ENCODE data around the gene COA8.

COA8 gene

DNA sequence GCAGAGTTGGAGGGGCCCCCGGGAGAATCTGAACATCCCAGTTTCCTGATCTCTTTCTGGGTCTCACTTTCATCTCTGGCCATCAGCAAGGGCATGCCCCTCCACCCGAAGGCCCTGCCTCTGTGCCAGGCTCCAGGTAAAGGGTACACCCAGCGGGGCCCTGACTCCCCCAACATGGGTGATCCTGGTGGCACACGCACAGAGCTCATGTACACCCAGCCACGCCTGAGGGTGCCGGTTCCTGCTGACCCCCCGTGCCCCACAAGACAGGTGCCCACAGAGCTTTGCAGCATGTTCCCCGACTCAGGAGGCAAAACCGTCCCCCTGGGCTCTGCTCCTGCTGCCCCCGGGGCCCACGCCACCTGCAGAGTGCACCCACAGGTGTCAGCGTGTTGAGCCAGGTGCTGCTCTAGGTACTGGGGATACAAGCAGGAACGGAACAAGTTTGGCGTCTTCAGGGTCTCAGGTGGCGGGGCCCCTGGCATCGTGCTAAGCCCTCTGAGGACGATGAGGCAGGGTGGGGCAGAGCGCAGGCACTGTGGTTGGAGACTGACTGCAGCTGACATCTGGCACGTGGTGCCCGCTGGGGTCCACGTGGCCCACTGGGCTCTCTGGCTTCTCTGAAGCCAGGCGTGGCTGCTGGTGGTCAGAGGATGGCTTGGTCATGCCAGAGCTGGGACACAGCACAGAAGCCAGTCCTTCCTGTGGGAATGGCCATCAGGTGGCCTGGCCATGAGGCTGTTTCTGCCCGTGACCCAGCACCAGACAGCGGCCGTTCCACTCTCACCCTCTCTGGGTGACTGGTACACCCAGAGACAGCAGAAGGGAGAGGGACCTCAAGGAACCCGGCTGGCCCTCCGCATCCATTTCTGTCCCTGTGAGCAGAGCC, 14.1 kb upstream of the COA8 start:
- FAIRE-seq = no peak

DNA sequence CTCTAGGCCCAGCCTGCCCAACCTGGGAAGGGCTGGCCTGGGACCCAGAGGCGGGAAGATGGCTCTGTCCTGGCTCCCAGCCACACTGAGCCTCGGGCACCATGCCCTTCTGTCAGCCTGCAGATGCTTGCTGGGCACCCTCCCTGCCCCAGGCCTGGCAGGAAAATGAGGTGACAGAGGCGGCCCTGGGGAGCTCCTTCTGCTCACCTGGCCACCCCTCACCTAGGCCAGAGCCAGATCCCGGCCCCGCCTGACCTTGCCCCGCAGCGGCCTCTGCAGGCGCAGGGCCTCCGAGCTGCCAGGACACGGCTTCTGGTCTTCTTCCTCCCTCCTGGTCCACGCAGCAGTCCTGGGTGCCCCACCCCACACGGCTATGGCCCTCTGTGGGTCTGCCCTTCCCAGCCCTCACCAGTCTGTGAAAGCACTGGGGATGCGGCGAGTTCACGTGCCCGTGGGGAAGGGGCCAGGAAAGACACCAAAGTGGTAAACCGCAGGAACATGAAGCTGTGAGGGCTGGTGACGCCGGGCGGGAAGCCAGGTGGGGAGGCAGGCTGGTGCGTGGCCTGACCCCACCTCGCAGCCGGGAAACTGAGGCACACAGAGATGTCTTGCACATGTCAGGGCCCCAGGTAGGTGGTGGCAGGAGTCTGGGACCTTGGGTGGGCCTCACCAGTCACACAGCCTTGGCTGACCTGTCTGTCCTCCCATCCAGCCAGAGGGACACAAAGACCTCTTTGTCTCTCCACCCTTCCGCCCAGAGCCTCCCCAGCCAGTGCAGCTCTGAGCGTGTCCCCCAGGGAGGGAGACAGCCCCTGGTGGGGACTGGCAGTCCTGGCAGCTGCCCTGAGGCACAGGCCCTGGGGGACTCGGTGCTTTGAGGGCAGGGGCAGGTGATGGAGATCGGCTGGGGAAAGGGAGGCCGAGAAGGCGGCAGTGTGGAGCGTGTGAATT, 13.1 kb upstream of the COA8 start:
- TF ChIP-seq PAX5 (IDR thresholded peaks at IDR 0.05; ENCODE audit: insufficient read depth, low read length, severe bottlenecking) (no peak), TAF1 (IDR thresholded peaks at IDR 0.05; ENCODE audit: low read depth, low read length) (no peak), POU2F2 (IDR thresholded peaks at IDR 0.05; ENCODE audit: low read depth, low read length) (no peak), SPI1 (IDR thresholded peaks at IDR 0.05; ENCODE audit: low read depth, low read length) (no peak), POLR2A (IDR thresholded peaks at IDR 0.05; ENCODE audit: low read depth, low read length) (no peak), POLR2AphosphoS5 (IDR thresholded peaks at IDR 0.05; ENCODE audit: low read depth, low read length) (no peak)
- DNase-seq (ENCODE audit: insufficient read length, low spot score) = no peak
- FAIRE-seq = no peak

More for the DNA sequence above, 14.1 kb upstream of the COA8 start:
- TF ChIP-seq PAX5 (IDR thresholded peaks at IDR 0.05; ENCODE audit: insufficient read depth, low read length, severe bottlenecking) (no peak), SPI1 (IDR thresholded peaks at IDR 0.05; ENCODE audit: low read depth, low read length) (no peak), POLR2AphosphoS5 (IDR thresholded peaks at IDR 0.05; ENCODE audit: low read depth, low read length) (no peak)
- DNase-seq (ENCODE audit: insufficient read length, low spot score) = no peak

DNA sequence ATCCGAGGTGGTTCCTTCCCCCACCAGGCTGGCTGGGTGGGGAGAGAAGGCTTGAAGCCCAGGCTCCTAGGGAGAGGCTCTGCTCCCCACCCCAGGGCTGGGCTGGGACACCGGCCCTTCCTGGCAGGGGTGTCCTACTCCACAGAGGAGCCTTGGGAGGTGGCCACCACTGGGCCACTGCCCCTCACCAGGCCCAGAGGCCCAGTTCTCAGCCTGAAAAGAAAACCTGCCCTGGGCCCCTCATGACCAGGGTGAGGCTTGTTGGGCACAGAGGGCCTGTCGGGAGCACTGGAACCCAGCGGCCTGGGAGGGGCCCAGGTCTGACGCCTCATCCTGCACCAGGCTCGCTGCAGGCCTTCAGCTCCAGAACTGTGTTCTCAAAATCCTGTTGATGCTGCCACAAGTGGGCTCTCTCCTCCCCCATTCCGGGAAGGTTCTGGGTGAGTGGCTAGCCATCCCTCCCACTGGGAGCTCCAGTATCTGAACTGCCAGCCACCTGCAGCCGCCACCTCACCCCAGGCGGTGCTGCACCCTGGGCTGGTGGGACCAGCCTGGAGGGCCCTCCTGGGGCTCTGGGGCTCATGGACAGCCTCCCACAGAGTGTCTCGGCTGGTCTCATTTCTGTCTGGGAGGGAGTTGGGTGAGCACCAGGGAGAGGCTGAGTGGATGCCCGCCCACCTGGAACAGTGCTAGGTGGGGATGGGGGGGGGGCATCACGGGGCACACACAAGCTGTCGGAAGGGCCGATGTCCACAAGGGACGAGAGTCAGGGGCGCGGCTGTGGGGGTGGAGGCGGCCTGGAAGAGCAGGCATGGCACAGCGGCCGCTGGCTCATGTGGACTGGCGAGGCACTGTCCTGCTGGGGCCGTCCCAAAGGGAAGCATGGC, 12.1 kb upstream of the COA8 start:
- TF ChIP-seq POLR2AphosphoS5 (IDR thresholded peaks at IDR 0.05; ENCODE audit: low read depth, low read length) (no peak), TAF1 (IDR thresholded peaks at IDR 0.05; ENCODE audit: low read depth, low read length) (no peak), POLR2A (IDR thresholded peaks at IDR 0.05; ENCODE audit: low read depth, low read length) (no peak), PAX5 (IDR thresholded peaks at IDR 0.05; ENCODE audit: insufficient read depth, low read length, severe bottlenecking) (no peak)
- DNase-seq (ENCODE audit: insufficient read length, low spot score) (no peak), FAIRE-seq (no peak)

DNA sequence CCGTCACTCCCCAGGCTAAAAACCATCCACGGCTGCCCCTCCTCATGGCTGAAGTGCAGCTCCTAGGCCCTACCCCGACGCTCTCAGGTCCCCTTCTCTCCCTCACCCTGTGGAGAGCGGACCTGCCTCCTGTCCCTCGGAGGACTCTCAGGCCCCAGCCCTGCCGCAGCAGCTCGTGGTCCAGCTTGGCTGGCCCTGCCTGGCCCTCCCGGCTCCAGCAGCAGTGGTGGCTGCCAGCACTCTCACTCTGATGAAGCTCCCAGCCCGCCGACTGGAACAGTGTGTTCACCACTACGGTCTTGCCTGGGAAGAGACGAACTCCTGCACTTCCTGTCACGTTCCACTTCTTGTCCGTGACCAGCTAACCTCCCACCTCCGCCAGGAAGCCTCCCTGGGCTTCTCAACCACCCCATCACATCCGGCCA, 11.4 kb upstream of the COA8 start:
- DNase-seq (ENCODE audit: insufficient read length, low spot score) (no peak), FAIRE-seq (no peak)
- TF ChIP-seq PAX5 (IDR thresholded peaks at IDR 0.05; ENCODE audit: insufficient read depth, low read length, severe bottlenecking) (no peak), SPI1 (IDR thresholded peaks at IDR 0.05; ENCODE audit: low read depth, low read length) (no peak), TAF1 (IDR thresholded peaks at IDR 0.05; ENCODE audit: low read depth, low read length) (no peak), POU2F2 (IDR thresholded peaks at IDR 0.05; ENCODE audit: low read depth, low read length) (no peak), POLR2AphosphoS5 (IDR thresholded peaks at IDR 0.05; ENCODE audit: low read depth, low read length) (no peak), POLR2A (IDR thresholded peaks at IDR 0.05; ENCODE audit: low read depth, low read length) (no peak)

DNA sequence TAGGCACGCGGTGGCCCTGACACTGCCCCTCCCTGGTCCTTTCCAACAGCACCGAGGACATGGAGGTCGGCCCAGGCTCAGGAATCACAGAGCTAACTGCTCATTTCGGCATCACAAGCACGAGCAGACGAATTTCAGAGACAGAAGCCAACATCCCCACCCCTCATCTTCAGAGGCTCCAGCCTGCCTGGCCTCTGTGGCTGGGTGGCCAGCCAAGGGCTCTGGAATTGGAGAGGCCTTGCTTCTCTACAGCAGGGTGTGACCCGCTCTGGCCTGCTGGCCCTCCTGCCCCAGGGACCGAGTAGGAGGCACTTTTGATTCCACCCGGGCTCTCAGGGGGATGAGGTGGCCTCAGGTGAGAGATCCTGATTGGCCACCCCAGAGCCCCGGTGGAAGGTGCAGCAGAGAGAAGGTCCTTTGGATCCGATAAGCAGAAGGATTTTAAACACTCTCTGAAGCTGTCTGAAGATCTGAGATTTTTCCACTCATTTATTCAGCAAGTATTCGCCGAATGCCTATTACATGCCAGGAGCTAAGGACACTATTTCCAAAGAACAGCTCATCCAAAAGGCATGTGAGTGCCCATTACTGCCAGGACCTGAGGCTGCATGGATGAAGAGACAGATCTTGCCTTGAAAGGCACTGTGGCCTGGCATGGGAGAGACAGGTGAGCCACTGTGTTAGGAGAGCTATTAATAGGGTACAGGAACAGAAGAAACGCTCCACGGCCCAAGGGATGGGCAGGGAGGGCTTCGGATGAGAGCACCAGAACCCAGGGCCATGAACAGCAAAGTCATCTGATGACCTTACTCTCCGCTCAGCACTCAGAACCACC, 10.5 kb upstream of the COA8 start:
- no peak for TF ChIP-seq PAX5 (IDR thresholded peaks at IDR 0.05; ENCODE audit: insufficient read depth, low read length, severe bottlenecking)
- TF ChIP-seq POLR2AphosphoS5 (IDR thresholded peaks at IDR 0.05; ENCODE audit: low read depth, low read length) = no peak
- TF ChIP-seq POU2F2 (IDR thresholded peaks at IDR 0.05; ENCODE audit: low read depth, low read length) = no peak
- TF ChIP-seq POLR2A (IDR thresholded peaks at IDR 0.05; ENCODE audit: low read depth, low read length) = no peak
- no peak for TF ChIP-seq SPI1 (IDR thresholded peaks at IDR 0.05; ENCODE audit: low read depth, low read length)
- no peak for TF ChIP-seq TAF1 (IDR thresholded peaks at IDR 0.05; ENCODE audit: low read depth, low read length)
- no peak for FAIRE-seq
- no peak for DNase-seq (ENCODE audit: insufficient read length, low spot score)

DNA sequence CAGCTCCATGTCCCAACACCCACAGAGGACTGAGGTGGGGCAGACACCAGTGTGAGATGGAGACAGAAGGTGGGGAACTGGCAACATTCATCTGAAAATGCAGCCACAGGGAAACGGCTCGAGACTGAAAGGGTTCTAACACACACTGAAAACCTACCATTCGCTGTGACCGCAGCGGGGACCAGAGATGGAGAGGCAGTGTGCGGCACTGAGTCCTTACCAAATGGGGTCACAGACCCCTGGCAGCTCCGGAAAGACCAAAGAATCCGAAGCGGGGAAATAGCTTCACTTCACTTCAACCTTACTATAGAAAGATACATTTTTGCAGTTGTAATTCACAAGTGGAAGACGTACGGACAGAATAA, 9.9 kb upstream of the COA8 start:
- no peak for TF ChIP-seq SPI1 (IDR thresholded peaks at IDR 0.05; ENCODE audit: low read depth, low read length)
- TF ChIP-seq TAF1 (IDR thresholded peaks at IDR 0.05; ENCODE audit: low read depth, low read length) = no peak
- no peak for TF ChIP-seq PAX5 (IDR thresholded peaks at IDR 0.05; ENCODE audit: insufficient read depth, low read length, severe bottlenecking)
- no peak for TF ChIP-seq POU2F2 (IDR thresholded peaks at IDR 0.05; ENCODE audit: low read depth, low read length)
- no peak for TF ChIP-seq POLR2AphosphoS5 (IDR thresholded peaks at IDR 0.05; ENCODE audit: low read depth, low read length)
- TF ChIP-seq POLR2A (IDR thresholded peaks at IDR 0.05; ENCODE audit: low read depth, low read length) = no peak
- DNase-seq (ENCODE audit: insufficient read length, low spot score) = no peak
- no peak for FAIRE-seq

DNA sequence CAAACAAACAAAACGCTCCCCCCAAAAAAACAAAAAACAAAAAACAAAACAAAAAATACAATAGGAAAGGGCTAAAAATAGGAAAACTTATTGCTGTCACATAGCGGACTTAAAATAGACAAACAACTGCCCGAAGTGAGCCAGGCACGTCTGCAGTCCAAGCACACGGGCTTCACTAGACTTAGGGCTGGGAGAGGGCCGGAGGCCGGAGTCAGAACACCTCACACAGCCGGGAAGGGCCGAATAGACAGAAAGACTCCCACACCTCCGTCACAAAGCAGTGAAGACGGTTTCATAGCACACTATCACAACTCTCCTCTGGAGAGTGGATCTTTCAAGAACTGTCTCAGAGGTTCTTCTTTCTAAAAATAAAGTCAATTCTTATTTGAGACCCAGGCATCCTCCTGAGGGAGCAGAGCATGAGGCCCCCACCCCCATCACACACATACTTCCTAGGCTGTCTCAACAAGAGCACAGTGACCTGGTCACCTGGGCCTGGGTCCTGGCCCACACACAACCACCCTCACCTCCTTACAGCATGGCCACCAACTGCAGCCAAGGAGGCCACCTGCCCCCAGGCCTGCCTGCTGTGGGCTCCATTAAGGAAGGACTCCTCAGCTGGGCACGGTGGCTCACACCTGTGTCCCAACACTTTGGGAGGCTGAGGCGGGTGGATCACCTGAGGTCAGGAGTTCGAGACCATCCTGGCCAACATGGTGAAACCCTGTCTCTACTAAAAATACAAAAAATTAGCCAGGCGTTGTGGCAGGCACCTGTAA, 7.0 kb upstream of the COA8 start:
- FAIRE-seq = no peak
- no peak for TF ChIP-seq SPI1 (IDR thresholded peaks at IDR 0.05; ENCODE audit: low read depth, low read length)
- TF ChIP-seq POLR2AphosphoS5 (IDR thresholded peaks at IDR 0.05; ENCODE audit: low read depth, low read length) = 0 out of 2 replicates have a peak, but pooled peaks have one; percentile 59
- peak; percentile 45; the same call in 1 of the 2 replicates for TF ChIP-seq POLR2A (IDR thresholded peaks at IDR 0.05; ENCODE audit: low read depth, low read length)
- no peak for DNase-seq (ENCODE audit: insufficient read length, low spot score)

Data from GM12891 (cell line).